SU-DHL-6 (cell line): ENCODE measurements around the gene FSTL1.

ENCODE experiments used
- EZH2phosphoT487 ChIP-seq: fragments of 200-600 bp; sonication (generic), shearing (Covaris generic); conservative IDR thresholded peaks from 2 replicates; pipeline ENCODE4 v1.6.1; 2018; ENCODE audit warnings: mild to moderate bottlenecking, antibody characterized with exemption, low read length, moderate library complexity, mixed read lengths
- TF ChIP-seq, protein P1 (sequence below): fragments of 200-600 bp; sonication (generic); IDR thresholded peaks from one replicate; pipeline ENCODE4 v1.5.1; 2017; ENCODE audit warnings: antibody characterized with exemption, mild to moderate bottlenecking, low read length, moderate library complexity; ENCODE audit not compliant: insufficient read depth, poor library complexity, severe bottlenecking

DNA sequence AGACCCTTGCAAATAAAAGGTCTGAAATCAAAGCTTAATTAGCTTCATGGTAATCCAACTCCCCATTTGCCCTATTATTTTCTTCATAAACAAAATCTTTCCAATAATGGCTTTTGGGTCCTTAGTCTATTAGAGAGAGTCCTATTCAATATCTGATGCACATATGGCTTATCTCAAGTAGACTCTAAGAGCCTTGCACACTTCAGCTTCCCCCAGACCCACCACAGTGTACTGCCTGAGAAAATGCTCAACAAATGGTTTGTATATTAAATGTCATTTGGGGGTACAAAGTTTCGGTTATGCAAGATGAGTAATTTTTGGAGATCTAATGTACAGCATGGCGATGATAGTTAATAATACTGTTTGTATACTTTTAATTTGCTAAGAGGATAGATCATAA, 28.9 kb downstream of the FSTL1 start:
- TF ChIP-seq, protein P1, sequence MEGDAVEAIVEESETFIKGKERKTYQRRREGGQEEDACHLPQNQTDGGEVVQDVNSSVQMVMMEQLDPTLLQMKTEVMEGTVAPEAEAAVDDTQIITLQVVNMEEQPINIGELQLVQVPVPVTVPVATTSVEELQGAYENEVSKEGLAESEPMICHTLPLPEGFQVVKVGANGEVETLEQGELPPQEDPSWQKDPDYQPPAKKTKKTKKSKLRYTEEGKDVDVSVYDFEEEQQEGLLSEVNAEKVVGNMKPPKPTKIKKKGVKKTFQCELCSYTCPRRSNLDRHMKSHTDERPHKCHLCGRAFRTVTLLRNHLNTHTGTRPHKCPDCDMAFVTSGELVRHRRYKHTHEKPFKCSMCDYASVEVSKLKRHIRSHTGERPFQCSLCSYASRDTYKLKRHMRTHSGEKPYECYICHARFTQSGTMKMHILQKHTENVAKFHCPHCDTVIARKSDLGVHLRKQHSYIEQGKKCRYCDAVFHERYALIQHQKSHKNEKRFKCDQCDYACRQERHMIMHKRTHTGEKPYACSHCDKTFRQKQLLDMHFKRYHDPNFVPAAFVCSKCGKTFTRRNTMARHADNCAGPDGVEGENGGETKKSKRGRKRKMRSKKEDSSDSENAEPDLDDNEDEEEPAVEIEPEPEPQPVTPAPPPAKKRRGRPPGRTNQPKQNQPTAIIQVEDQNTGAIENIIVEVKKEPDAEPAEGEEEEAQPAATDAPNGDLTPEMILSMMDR, result no peak
- no peak for TF ChIP-seq EZH2phosphoT487
